Measurements from ENCODE around the gene SLC16A8.
A peak's percentile ranks its signal among the peaks of the same experiment; 100 is the strongest.

SLC16A8 gene

GRCh38 chr22:38068641-38069371, 15.2 kb downstream of the SLC16A8 start:
- Histone ChIP-seq H3K36me3 (ENCODE audit: control insufficient read depth in 2 of 2, insufficient read depth in 1 of 2, low read length in 2 of 2) (peaks cover 18 to 92% of the 10 kb centered on the region in 2 experiments), H3K27ac (ENCODE audit: extremely low read depth, low read depth, low read length) (no peak overlapping the region), H3K4me1 (ENCODE audit: control insufficient read depth, insufficient read depth, low read length) (no peaks in the 10 kb centered on the region), H3K4me3 (ENCODE audit: low read depth, low read length) (no peak overlapping the region), H3K9me3 (ENCODE audit: control insufficient read depth, insufficient read depth, low read depth, low read length) (no peaks in the 10 kb centered on the region)
- POLR2A ChIA-PET, result no interaction called here
- TF ChIP-seq ZNF223 (tag by site-specific recombination; IDR thresholded peaks at IDR 0.05) (no peak), GLIS1 (tag by site-specific recombination; IDR thresholded peaks at IDR 0.05) (peak; percentile 22; the same call in 1 of the 2 replicates)
- CTCF ChIA-PET, result interaction anchor here (0.6 to 2.5 kb wide), 9 partner anchors 9 to 74 kb away, joined by 3 to 11 read pairs (median 4); partner anchors contain the start of gene PICK1

- Histone ChIP-seq H3K27ac (ENCODE audit: extremely low read depth, low read depth, low read length) (no peak overlapping the region), H3K9me3 (ENCODE audit: control insufficient read depth, insufficient read depth, low read depth, low read length) (no peaks in the 10 kb centered on the region), H3K36me3 (ENCODE audit: control insufficient read depth in 2 of 2, insufficient read depth in 1 of 2, low read length in 2 of 2) (peaks cover 28 to 91% of the 10 kb centered on the region in 2 experiments), H3K4me1 (ENCODE audit: control insufficient read depth, insufficient read depth, low read length) (no peaks in the 10 kb centered on the region), H3K4me3 (ENCODE audit: low read depth, low read length) (no peak overlapping the region)
- no peak for TF ChIP-seq ZNF157 (tag by site-specific recombination; IDR thresholded peaks at IDR 0.05)
- TF ChIP-seq REST (tag by site-specific recombination; IDR thresholded peaks at IDR 0.05), result 0 out of 2 replicates have a peak, but pooled peaks have one; percentile 22
- ChIA-PET CTCF (interaction anchor here (0.6 to 2.5 kb wide), 6 partner anchors 11 to 698 kb away, joined by 3 to 11 read pairs (median 4); partner anchors contain the start of gene PICK1), POLR2A (interaction anchor here (0.7 kb wide), 1 partner anchor 1539 kb away, joined by 3 read pairs; no protein-coding TSS in a partner anchor)
Measured at GRCh38 chr22:38067761-38068360, 16.1 kb downstream of the SLC16A8 start.

- H3K4me1 ChIP-seq (ENCODE audit: control insufficient read depth, insufficient read depth, low read length), result no peaks in the 10 kb centered on the region
- POLR2A ChIA-PET, result interaction anchor here (0.7 kb wide), 1 partner anchor 1540 kb away, joined by 3 read pairs; no protein-coding TSS in a partner anchor
- no peaks in the 10 kb centered on the region for H3K9me3 ChIP-seq (ENCODE audit: control insufficient read depth, insufficient read depth, low read depth, low read length)
- peaks cover 29 to 87% of the 10 kb centered on the region in 2 experiments for H3K36me3 ChIP-seq (ENCODE audit: control insufficient read depth in 2 of 2, insufficient read depth in 1 of 2, low read length in 2 of 2)
- no peak overlapping the region for H3K4me3 ChIP-seq (ENCODE audit: low read depth, low read length)
- TF ChIP-seq ZNF404 (tag by site-specific recombination; IDR thresholded peaks at IDR 0.05) (no peak), ZNF26 (tag by site-specific recombination; IDR thresholded peaks at IDR 0.05) (no peak), ZNF658 (tag by site-specific recombination; IDR thresholded peaks at IDR 0.05) (no peak), ZBTB10 (tag by site-specific recombination; IDR thresholded peaks at IDR 0.05) (no peak), MYNN (tag by site-specific recombination; IDR thresholded peaks at IDR 0.05; ENCODE audit: borderline replicate concordance) (no peak), ZNF571 (tag by site-specific recombination; IDR thresholded peaks at IDR 0.05) (no peak), ZNF473 (tag by site-specific recombination; IDR thresholded peaks at IDR 0.05) (no peak)
- CTCF ChIA-PET, result interaction anchor here (0.6 to 1.7 kb wide), 3 partner anchors 32 to 698 kb away, joined by 4 to 5 read pairs (median 5); no protein-coding TSS in a partner anchor
- H3K27ac ChIP-seq (ENCODE audit: extremely low read depth, low read depth, low read length), result no peak overlapping the region
Measured at GRCh38 chr22:38067028-38067415, 17.0 kb downstream of the SLC16A8 start.

Data from HEK293 (cell line).